GM23338 (cell line): Measurements from ENCODE around the gene SLC23A2. TPM values are rescaled to one million over a fixed set of nuclear protein-coding genes. Genes with fewer than 3 reads are reported as not detected.

Experiments
- ATAC-seq: fragments of 200-7000 bp; cut with Tn5 transposase; 3 replicates; pipeline ENCODE4 v1.9.1; 2020
- DNase-seq: peaks from one replicate; pipeline ENCODE4 v3.0.0-alpha.2; 2015; ENCODE audit warnings: low spot score
- H2AFZ ChIP-seq: fragments of 200-600 bp; sonication (generic); 2 replicates; pipeline ENCODE4 v1.8.0; 2016; ENCODE audit warnings: antibody characterized with exemption, mild to moderate bottlenecking, moderate library complexity
- H3F3A ChIP-seq: fragments of 200-600 bp; sonication (generic); replicated peaks from 2 replicates; pipeline ENCODE4 v1.8.0; 2017; ENCODE audit warnings: antibody characterized with exemption, mixed run types, low read depth
- H3K27ac ChIP-seq: fragments of 200-600 bp; sonication (generic); 2 replicates; pipeline ENCODE4 v1.6.1; 2016; ENCODE audit warnings: low read depth
- H3K27me3 ChIP-seq: fragments of 200-600 bp; sonication (generic); 2 replicates; pipeline ENCODE4 v1.8.0; 2016; ENCODE audit warnings: mild to moderate bottlenecking, mixed run types, moderate library complexity; ENCODE audit not compliant: insufficient read depth
- H3K36me3 ChIP-seq: fragments of 200-600 bp; sonication (generic); 2 replicates; pipeline ENCODE4 v1.8.0; 2016; ENCODE audit warnings: mild to moderate bottlenecking; ENCODE audit not compliant: insufficient read depth
- H3K4me1 ChIP-seq: fragments of 200-600 bp; sonication (generic); 2 replicates; pipeline ENCODE4 v1.8.0; 2016; ENCODE audit warnings: mild to moderate bottlenecking, moderate library complexity; ENCODE audit not compliant: insufficient read depth
- H3K4me2 ChIP-seq: fragments of 200-600 bp; sonication (generic); 2 replicates; pipeline ENCODE4 v1.7.1; 2017; ENCODE audit warnings: mixed run types
- H3K4me3 ChIP-seq: fragments of 200-600 bp; sonication (generic); 2 replicates; pipeline ENCODE4 v1.6.1; 2016; ENCODE audit warnings: mixed run types
- H3K79me2 ChIP-seq: fragments of 200-600 bp; sonication (generic); replicated peaks from 2 replicates; pipeline ENCODE4 v1.8.0; 2017; ENCODE audit warnings: mild to moderate bottlenecking; ENCODE audit not compliant: insufficient read depth
- H3K9me2 ChIP-seq: fragments of 200-600 bp; sonication (generic); 2 replicates; pipeline ENCODE4 v1.8.0; 2017; ENCODE audit not compliant: insufficient read depth
- H4K20me1 ChIP-seq: fragments of 200-600 bp; sonication (generic); replicated peaks from 2 replicates; pipeline ENCODE4 v1.8.0; 2017; ENCODE audit warnings: mild to moderate bottlenecking; ENCODE audit not compliant: insufficient read depth
- H3K27ac Mint-ChIP-seq: 2 replicates; pipeline ENCODE4 v1.8.0; 2020; ENCODE audit warnings: inconsistent platforms, mild to moderate bottlenecking, moderate library complexity, mixed read lengths
- H3K27me3 Mint-ChIP-seq: 3 replicates; pipeline ENCODE4 v1.8.0; 2022; ENCODE audit warnings: low read depth, mild to moderate bottlenecking, moderate library complexity, mixed read lengths, inconsistent platforms; ENCODE audit not compliant: insufficient read depth, poor library complexity
- H3K36me3 Mint-ChIP-seq: 3 replicates; pipeline ENCODE4 v1.8.0; 2021; ENCODE audit warnings: low read depth, mild to moderate bottlenecking, inconsistent platforms, moderate library complexity, mixed read lengths
- H3K4me1 Mint-ChIP-seq: 3 replicates; pipeline ENCODE4 v1.8.0; 2020; ENCODE audit warnings: mild to moderate bottlenecking, inconsistent platforms, mixed read lengths
- H3K4me3 Mint-ChIP-seq: 3 replicates; pipeline ENCODE4 v1.8.0; 2021; ENCODE audit warnings: moderate library complexity, mild to moderate bottlenecking, inconsistent platforms, mixed read lengths
- H3K9me3 Mint-ChIP-seq: 3 replicates; pipeline ENCODE4 v1.8.0; 2020; ENCODE audit warnings: moderate library complexity, mild to moderate bottlenecking, inconsistent platforms, mixed read lengths
- CREB1 ChIP-seq: fragments of 250-450 bp; sonication (Bioruptor Pico); IDR thresholded peaks from 2 replicates; pipeline ENCODE4 v1.5.0; 2020; ENCODE audit warnings: low read depth, mild to moderate bottlenecking, moderate library complexity
- CTCF ChIP-seq, 2 experiments: fragments of 200-600 bp in 1 of 2; sonication (generic) in 1 of 2; conservative IDR thresholded peaks; 2 replicates each; pipeline versions ENCODE4 v1.5.1 to v1.6.1; 2016 to 2017; ENCODE audit warnings: antibody characterized with exemption in 2 of 2, low read depth in 2 of 2, mild to moderate bottlenecking in 2 of 2, moderate library complexity in 1 of 2
- ETS1 ChIP-seq: IDR thresholded peaks from 2 replicates; pipeline ENCODE4 v1.6.1; 2016; ENCODE audit warnings: antibody characterized with exemption
- EZH2 ChIP-seq: fragments of 200-600 bp; sonication (generic); IDR thresholded peaks from one replicate; pipeline ENCODE4 v1.8.0; 2017; ENCODE audit warnings: antibody characterized with exemption, mild to moderate bottlenecking, low read depth; ENCODE audit not compliant: unreplicated experiment
- EZH2phosphoT487 ChIP-seq: fragments of 200-600 bp; sonication (generic); IDR thresholded peaks from one replicate; pipeline ENCODE4 v1.8.1; 2018; ENCODE audit warnings: antibody characterized with exemption; ENCODE audit not compliant: unreplicated experiment
- JUNB ChIP-seq: IDR thresholded peaks from one replicate; pipeline ENCODE4 v1.6.1; 2016; ENCODE audit warnings: antibody characterized with exemption; ENCODE audit not compliant: unreplicated experiment
- NANOG ChIP-seq: IDR thresholded peaks from 2 replicates; pipeline ENCODE4 v1.6.1; 2016; ENCODE audit warnings: antibody characterized with exemption, borderline replicate concordance
- POLR2AphosphoS5 ChIP-seq: IDR thresholded peaks from 2 replicates; pipeline ENCODE4 v1.6.1; 2016; ENCODE audit warnings: antibody characterized with exemption, low read depth
- REST ChIP-seq: IDR thresholded peaks from one replicate; pipeline ENCODE4 v1.6.1; 2018; ENCODE audit warnings: antibody characterized with exemption; ENCODE audit not compliant: unreplicated experiment
- STAT1 ChIP-seq: IDR thresholded peaks from one replicate; pipeline ENCODE4 v1.6.1; 2016; ENCODE audit warnings: antibody characterized with exemption; ENCODE audit not compliant: unreplicated experiment
- ZNF114 ChIP-seq: fragments of 250-450 bp; sonication (Bioruptor Pico); IDR thresholded peaks from 2 replicates; pipeline ENCODE4 v1.5.0; 2020; ENCODE audit warnings: mild to moderate bottlenecking, moderate library complexity
- ZNF331 ChIP-seq: fragments of 250-450 bp; sonication (Bioruptor Pico); IDR thresholded peaks from 2 replicates; pipeline ENCODE4 v1.5.0; 2020; ENCODE audit warnings: low read depth, mild to moderate bottlenecking, moderate library complexity
- ZNF462 ChIP-seq: fragments of 250-450 bp; sonication (Bioruptor Pico); IDR thresholded peaks from 2 replicates; pipeline ENCODE4 v1.5.0; 2020; ENCODE audit warnings: mild to moderate bottlenecking, moderate library complexity
- polyA plus RNA-seq: library from polyadenylated mRNA; unstranded; fragments of >200 nt; fragmentation: Nextera tagmentation; extraction: Ambion mirVana; gene quantifications from 2 replicates; pipeline ENCODE4 v1.2.1, GENCODE V29; 2016
- total RNA-seq: library from RNA; depleted of rRNA; stranded (reverse); fragments of >200 nt; shearing (Covaris generic); gene quantifications from 2 replicates; pipeline ENCODE4 v1.2.3, GENCODE V29; 2014

Gene SLC23A2
- total and polyA plus RNA-seq, 2 experiments from 2014 or later = 4.4 to 20.2 TPM

- Mint-ChIP-seq H3K27ac (no peak overlapping the region), H3K9me3 (peaks cover 7% of the 10 kb centered on the region), H3K4me1 (peaks cover 2% of the 10 kb centered on the region; the same call in 1 of the 3 replicates), H3K27me3 (peaks cover 1% of the 10 kb centered on the region), H3K4me3 (no peak overlapping the region), H3K36me3 (peaks cover 3% of the 10 kb centered on the region; the same call in 2 of the 3 replicates)
- Histone ChIP-seq H3K4me1 (no peaks in the 10 kb centered on the region), H4K20me1 (no peaks in the 10 kb centered on the region), H3K4me2 (no peak overlapping the region), H3K36me3 (no peaks in the 10 kb centered on the region), H3K4me3 (no peak overlapping the region), H3K9me2 (no peaks in the 10 kb centered on the region), H3K27me3 (no peaks in the 10 kb centered on the region), H3F3A (no peaks in the 10 kb centered on the region), H3K27ac (no peak overlapping the region), H2AFZ (peak overlapping the region; percentile 18; the same call in 1 of the 2 replicates), H3K79me2 (no peaks in the 10 kb centered on the region)
- DNase-seq (no peak), ATAC-seq (no peak; the same call in 2 of the 3 replicates)
- no peak for TF ChIP-seq ETS1
- no peak for TF ChIP-seq JUNB
- no peak for TF ChIP-seq ZNF114 (CRISPR knock-in tag)
- no peak for TF ChIP-seq STAT1
- no peak for TF ChIP-seq EZH2
- no peak for TF ChIP-seq ZNF331
- TF ChIP-seq ZNF462 (CRISPR knock-in tag) = no peak
- no peak for TF ChIP-seq CTCF (conservative IDR thresholded peaks at IDR 0.05; ENCODE audit: low read depth in 2 of 2)
- TF ChIP-seq POLR2AphosphoS5 = no peak
- no peak for TF ChIP-seq EZH2phosphoT487
- no peak for TF ChIP-seq CREB1 (CRISPR knock-in tag)
- TF ChIP-seq NANOG = no peak
- no peak for TF ChIP-seq REST
Measured at GRCh38 chr20:5030348-5031205, 29.3 kb upstream of the SLC23A2 start.
